HTR-8/SVneo (cell line): ENCODE results near the gene SCFD1.
"Not testable (repeated sequence)": the region's sequence is repeated elsewhere in the genome, so short reads cannot be mapped to it uniquely, and the experiment has no call there.

Experiments used
- DNase-seq: peaks from one replicate; pipeline ENCODE4 v3.0.0; 2011; ENCODE audit warnings: low spot score, mixed read lengths; ENCODE audit not compliant: insufficient read length
- FAIRE-seq: peaks from 2 replicates; lab custom pipeline; 2011; peaks lifted over from hg19 to GRCh38; lab: Jason Lieb, UNC

The SCFD1 gene

GRCh38 chr14:30608533-30609006 is 13.5 kb upstream of the SCFD1 start:
- DNase-seq, result no peak
- peak; percentile 95 for FAIRE-seq

- DNase-seq (peak; percentile 22), FAIRE-seq (peak; percentile 86)
These were observed 11.3 kb upstream of the SCFD1 start for GRCh38 chr14:30610787-30611343.

GRCh38 chr14:30614155-30614554 is 8.0 kb upstream of the SCFD1 start:
- DNase-seq (no peak), FAIRE-seq (no peak)

GRCh38 chr14:30620178-30620577 is 1.9 kb upstream of the SCFD1 start:
- FAIRE-seq, result peak; percentile 84
- peak; percentile 67 for DNase-seq

GRCh38 chr14:30621354-30621939 is 672 bp upstream of the SCFD1 start:
- FAIRE-seq (no peak), DNase-seq (no peak)

GRCh38 chr14:30623412-30624131 is 1.5 kb downstream of the SCFD1 start:
- DNase-seq (no peak), FAIRE-seq (no peak)

GRCh38 chr14:30624132-30624423 is 2.0 kb downstream of the SCFD1 start:
- no peak for DNase-seq
- no peak for FAIRE-seq

- FAIRE-seq, result no peak
- DNase-seq, result no peak
These were observed 3.4 kb downstream of the SCFD1 start for GRCh38 chr14:30625533-30625932.

GRCh38 chr14:30629432-30629831 is 7.3 kb downstream of the SCFD1 start:
- DNase-seq, FAIRE-seq: not testable (repeated sequence)

GRCh38 chr14:30630248-30630647 is 8.1 kb downstream of the SCFD1 start:
- FAIRE-seq (no peak), DNase-seq (no peak)

GRCh38 chr14:30632730-30633129 is 10.6 kb downstream of the SCFD1 start:
- DNase-seq (no peak), FAIRE-seq (no peak)

GRCh38 chr14:30638926-30639325 is 16.8 kb downstream of the SCFD1 start:
- DNase-seq, result no peak
- FAIRE-seq, result no peak

GRCh38 chr14:30641207-30641606 is 19.1 kb downstream of the SCFD1 start:
- DNase-seq, result no peak
- no peak for FAIRE-seq

GRCh38 chr14:30644462-30644861 is 22.3 kb downstream of the SCFD1 start:
- not testable (repeated sequence) for FAIRE-seq, DNase-seq

- DNase-seq (no peak), FAIRE-seq (peak; percentile 28)
These were observed 23.5 kb downstream of the SCFD1 start for GRCh38 chr14:30645600-30645999.

- DNase-seq (no peak), FAIRE-seq (peak; percentile 38)
These were observed 26.4 kb downstream of the SCFD1 start for GRCh38 chr14:30648471-30648870.

- DNase-seq, result no peak
- peak; percentile 83 for FAIRE-seq
These were observed 29.8 kb downstream of the SCFD1 start for GRCh38 chr14:30651937-30652336.

GRCh38 chr14:30655124-30655523 is 33.0 kb downstream of the SCFD1 start:
- FAIRE-seq (peak; percentile 31), DNase-seq (no peak)

GRCh38 chr14:30655658-30656057 is 33.5 kb downstream of the SCFD1 start:
- FAIRE-seq (no peak), DNase-seq (no peak)

- DNase-seq (peak; percentile 58), FAIRE-seq (peak; percentile 96)
These were observed 34.1 kb downstream of the SCFD1 start for GRCh38 chr14:30656190-30656632.

- peak; percentile 40 for FAIRE-seq
- DNase-seq, result no peak
These were observed 34.9 kb downstream of the SCFD1 start for GRCh38 chr14:30657050-30657449.
